GM18861 (cell line): Measurements from ENCODE around the gene SIGLEC5.
"Not testable (repeated sequence)": the region's sequence is repeated elsewhere in the genome, so short reads cannot be mapped to it uniquely, and the experiment has no call there.

Source experiments
- ATAC-seq: cut with Tn5 transposase; IDR thresholded peaks from one replicate; pipeline ENCODE4 v1.9.1; 2021; ENCODE audit not compliant: unreplicated experiment

Gene SIGLEC5

GRCh38 chr19:51630315-51630714, at the start of gene SIGLEC5:
Gene SIGLEC5, minus strand, starts transcription at chr19:51630401. Its CDS starts 66 bp downstream, at chr19:51630335.
- ATAC-seq: not testable (repeated sequence)

- ATAC-seq: no peak
Observed at GRCh38 chr19:51676566-51677083, 46.4 kb upstream of the SIGLEC5 start.

GRCh38 chr19:51675911-51676565, 45.8 kb upstream of the SIGLEC5 start:
- ATAC-seq: not testable (repeated sequence)

- ATAC-seq: no peak
Observed at GRCh38 chr19:51668216-51668615, 38.0 kb upstream of the SIGLEC5 start.

- no peak for ATAC-seq
Observed at GRCh38 chr19:51664997-51665396, 34.8 kb upstream of the SIGLEC5 start.

- no peak for ATAC-seq
Observed at GRCh38 chr19:51664131-51664530, 33.9 kb upstream of the SIGLEC5 start.

- ATAC-seq: no peak
Observed at GRCh38 chr19:51663650-51664049, 33.4 kb upstream of the SIGLEC5 start.

- ATAC-seq: no peak
Observed at GRCh38 chr19:51660975-51661600, 30.9 kb upstream of the SIGLEC5 start.

GRCh38 chr19:51654783-51655182, 24.6 kb upstream of the SIGLEC5 start:
- ATAC-seq: no peak

GRCh38 chr19:51653162-51653561, 23.0 kb upstream of the SIGLEC5 start:
- ATAC-seq: no peak

GRCh38 chr19:51652266-51652665, 22.1 kb upstream of the SIGLEC5 start:
- ATAC-seq: no peak

- ATAC-seq: no peak
Observed at GRCh38 chr19:51651216-51651846, 21.1 kb upstream of the SIGLEC5 start.

GRCh38 chr19:51647318-51647717, 17.1 kb upstream of the SIGLEC5 start:
- ATAC-seq: no peak

- ATAC-seq: not testable (repeated sequence)
Observed at GRCh38 chr19:51646730-51647129, 16.5 kb upstream of the SIGLEC5 start, which contains the start of gene SIGLEC14. Gene SIGLEC14, minus strand, starts transcription at chr19:51646825. Its CDS starts 66 bp downstream, at chr19:51646759.

- ATAC-seq: no peak
Observed at GRCh38 chr19:51644636-51645271, 14.6 kb upstream of the SIGLEC5 start.

- ATAC-seq: no peak
Observed at GRCh38 chr19:51641648-51642047, 11.4 kb upstream of the SIGLEC5 start.

- no peak for ATAC-seq
Observed at GRCh38 chr19:51640386-51640785, 10.2 kb upstream of the SIGLEC5 start.

- no peak for ATAC-seq
Observed at GRCh38 chr19:51639916-51640315, 9.7 kb upstream of the SIGLEC5 start.

- ATAC-seq: no peak
Observed at GRCh38 chr19:51637362-51637978, 7.3 kb upstream of the SIGLEC5 start.

- ATAC-seq: no peak
Observed at GRCh38 chr19:51632126-51632525, 1.9 kb upstream of the SIGLEC5 start.
